H1 (cell line): ENCODE measurements around the gene IQCF6. TPM values are rescaled to one million over a fixed set of nuclear protein-coding genes. Genes with fewer than 3 reads are reported as not detected.

Source experiments
- CTCF ChIA-PET: fragments of 300-600 bp; sonication (Branson Sonifier 250); formaldehyde crosslinking; loops from one replicate; lab custom pipeline; 2021; ENCODE audit not compliant: partially characterized antibody; lab: Charles Lee
- POLR2A ChIA-PET: fragments of 300-600 bp; sonication (Branson Sonifier 250); formaldehyde crosslinking; loops from one replicate; lab custom pipeline; 2021; ENCODE audit warnings: inconsistent platforms; ENCODE audit not compliant: partially characterized antibody; lab: Charles Lee
- DNase-seq, 2 experiments: peaks; one replicate each; pipeline versions ENCODE4 v3.0.0 to v3.0.0-alpha.2; 2010 to 2022; ENCODE audit warnings: low spot score in 2 of 2, low read depth in 1 of 2, mixed read lengths in 1 of 2
- FAIRE-seq: peaks from 2 replicates; lab custom pipeline; 2011; peaks lifted over from hg19 to GRCh38; lab: Jason Lieb, UNC
- H2AFZ ChIP-seq: 2 replicates; pipeline ENCODE4 v1.8.1; 2012; ENCODE audit warnings: low read length, inconsistent platforms
- H2AK5ac ChIP-seq: 2 replicates; pipeline ENCODE4 v1.6.1; 2013; ENCODE audit warnings: low read depth, low read length
- H2BK120ac ChIP-seq: replicated peaks from 2 replicates; pipeline ENCODE3; 2013; ENCODE audit warnings: low read depth, low read length, inconsistent platforms
- H2BK12ac ChIP-seq: 2 replicates; pipeline ENCODE4 v1.6.1; 2013; ENCODE audit warnings: low read depth, low read length
- H2BK15ac ChIP-seq: 2 replicates; pipeline ENCODE4 v1.6.1; 2013; ENCODE audit warnings: low read length
- H2BK20ac ChIP-seq: 2 replicates; pipeline ENCODE4 v1.6.1; 2013; ENCODE audit warnings: low read length
- H2BK5ac ChIP-seq: 2 replicates; pipeline ENCODE4 v1.6.1; 2013; ENCODE audit warnings: low read depth, low read length
- H3K14ac ChIP-seq: 2 replicates; pipeline ENCODE4 v1.6.1; 2013; ENCODE audit warnings: inconsistent platforms; ENCODE audit not compliant: insufficient read length
- H3K18ac ChIP-seq: 2 replicates; pipeline ENCODE4 v1.6.1; 2013; ENCODE audit warnings: low read length; ENCODE audit errors: extremely low read depth
- H3K23ac ChIP-seq: 2 replicates; pipeline ENCODE4 v1.6.1; 2013; ENCODE audit warnings: inconsistent platforms; ENCODE audit not compliant: insufficient read length
- H3K23me2 ChIP-seq: 2 replicates; pipeline ENCODE4 v1.6.1; 2013; ENCODE audit warnings: low read depth, low read length
- H3K27ac ChIP-seq: 2 replicates; pipeline ENCODE4 v1.6.1; 2011; ENCODE audit warnings: low read depth, low read length, inconsistent platforms
- H3K27me3 ChIP-seq, 4 experiments: replicated peaks in 1 of 4; 1 replicate in 1 of 4; 2 replicates in 3 of 4; pipeline versions ENCODE4 v1.6.1 to v1.8.1; 2011 to 2013; ENCODE audit warnings: low read length in 3 of 4, mild to moderate bottlenecking in 3 of 4, inconsistent platforms in 2 of 4, mixed read lengths in 2 of 4, moderate library complexity in 1 of 4; ENCODE audit not compliant: control insufficient read depth in 3 of 4, insufficient read depth in 3 of 4; ENCODE audit errors: extremely low read depth in 1 of 4
- H3K36me3 ChIP-seq, 4 experiments: 2 replicates each; pipeline versions ENCODE4 v1.6.1 to v1.8.1; 2011 to 2013; ENCODE audit warnings: mild to moderate bottlenecking in 4 of 4, low read length in 3 of 4, moderate library complexity in 2 of 4, control low read depth in 1 of 4, inconsistent platforms in 1 of 4; ENCODE audit not compliant: insufficient read depth in 4 of 4, control insufficient read depth in 2 of 4
- H3K4ac ChIP-seq: replicated peaks from 2 replicates; pipeline ENCODE3; 2013; ENCODE audit warnings: low read length, low read depth, mixed read lengths, inconsistent platforms; ENCODE audit not compliant: insufficient read length
- H3K4me1 ChIP-seq, 4 experiments: replicated peaks in 1 of 4; 1 replicate in 1 of 4; 2 replicates in 3 of 4; pipeline versions ENCODE4 v1.6.1 to v1.8.1; 2011 to 2013; ENCODE audit warnings: low read length in 3 of 4, inconsistent platforms in 2 of 4, mixed read lengths in 1 of 4; ENCODE audit not compliant: insufficient read depth in 4 of 4, control insufficient read depth in 3 of 4
- H3K4me2 ChIP-seq, 2 experiments: 2 replicates each; pipeline versions ENCODE4 v1.6.1 to v1.8.1; 2011 to 2013; ENCODE audit warnings: low read depth in 2 of 2, low read length in 2 of 2, control low read depth in 1 of 2, inconsistent platforms in 1 of 2, mild to moderate bottlenecking in 1 of 2; ENCODE audit not compliant: insufficient read depth in 1 of 2
- H3K4me3 ChIP-seq, 4 experiments: fragments of 200-600, 300-600 bp in 1 of 4; sonication (generic), shearing (Covaris generic), sonication (Bioruptor Twin) in 1 of 4; 2 replicates each; pipeline versions ENCODE4 v1.5.1 to v1.8.1; 2011 to 2016; ENCODE audit warnings: low read length in 4 of 4, low read depth in 3 of 4, control low read depth in 2 of 4, inconsistent platforms in 2 of 4, mild to moderate bottlenecking in 2 of 4, mixed read lengths in 1 of 4, moderate library complexity in 1 of 4; ENCODE audit not compliant: insufficient read depth in 2 of 4; ENCODE audit errors: extremely low read depth in 1 of 4
- H3K56ac ChIP-seq: replicated peaks from 2 replicates; pipeline ENCODE3; 2013; ENCODE audit warnings: low read depth, mild to moderate bottlenecking, mixed read lengths, low read length, inconsistent platforms; ENCODE audit not compliant: insufficient read length
- H3K79me1 ChIP-seq: 2 replicates; pipeline ENCODE4 v1.6.1; 2013; ENCODE audit warnings: low read depth, low read length, control low read depth
- H3K79me2 ChIP-seq, 2 experiments: 2 replicates each; pipeline versions ENCODE4 v1.6.1 to v1.8.1; 2012 to 2013; ENCODE audit warnings: low read length in 2 of 2, mild to moderate bottlenecking in 2 of 2, inconsistent platforms in 1 of 2; ENCODE audit not compliant: insufficient read depth in 2 of 2, control insufficient read depth in 1 of 2
- H3K9ac ChIP-seq, 4 experiments: replicated peaks in 1 of 4; 1 replicate in 1 of 4; 2 replicates in 3 of 4; pipeline versions ENCODE4 v1.6.1 to v1.8.1; 2011 to 2013; ENCODE audit warnings: low read depth in 3 of 4, low read length in 3 of 4, control low read depth in 2 of 4, mild to moderate bottlenecking in 2 of 4, moderate library complexity in 2 of 4, inconsistent platforms in 1 of 4; ENCODE audit errors: extremely low read depth in 1 of 4
- H3K9me3 ChIP-seq, 2 experiments: 2 replicates each; pipeline versions ENCODE4 v1.6.1 to v1.8.1; 2012 to 2013; ENCODE audit warnings: mild to moderate bottlenecking in 2 of 2, moderate library complexity in 2 of 2, control low read depth in 1 of 2, inconsistent platforms in 1 of 2, low read depth in 1 of 2, low read length in 1 of 2, mixed read lengths in 1 of 2; ENCODE audit not compliant: insufficient read depth in 2 of 2
- H4K20me1 ChIP-seq, 2 experiments: replicated peaks in 1 of 2; 2 replicates each; pipeline versions ENCODE3 to v1.8.1; 2011 to 2013; ENCODE audit warnings: inconsistent platforms in 2 of 2, low read length in 2 of 2, mild to moderate bottlenecking in 1 of 2; ENCODE audit not compliant: insufficient read depth in 2 of 2, control insufficient read depth in 1 of 2
- H4K5ac ChIP-seq: 2 replicates; pipeline ENCODE4 v1.6.1; 2013; ENCODE audit warnings: low read length, low read depth, mixed read lengths, inconsistent platforms; ENCODE audit not compliant: insufficient read length
- H4K8ac ChIP-seq: 2 replicates; pipeline ENCODE4 v1.8.0; 2013; ENCODE audit warnings: mild to moderate bottlenecking, moderate library complexity, low read length, inconsistent platforms; ENCODE audit not compliant: insufficient read depth; ENCODE audit errors: extremely low read depth
- H4K91ac ChIP-seq: replicated peaks from 2 replicates; pipeline ENCODE3; 2013; ENCODE audit warnings: low read length, mixed read lengths, inconsistent platforms; ENCODE audit not compliant: insufficient read length
- EZH2 ChIP-seq: fragments of 200-600 bp; sonication (generic); IDR thresholded peaks from 2 replicates; pipeline ENCODE4 v1.7.1; 2012; ENCODE audit warnings: low read depth, mild to moderate bottlenecking, moderate library complexity, low read length, inconsistent platforms; ENCODE audit not compliant: severe bottlenecking
- KDM1A ChIP-seq: fragments of 200-600, 300-600 bp; sonication (generic); IDR thresholded peaks from 2 replicates; pipeline ENCODE4 v1.7.1; 2016; ENCODE audit warnings: mild to moderate bottlenecking, low read length, borderline replicate concordance
- WGBS, 2 experiments: shearing (Covaris generic) in 1 of 2; methylation state at CpG; one replicate each; pipeline versions ENCODE4 v1.1.6 to v1.1.7; 2013 to 2015; ENCODE audit warnings: low lambda C conversion rate in 2 of 2, mixed read lengths in 2 of 2, inconsistent platforms in 1 of 2, low coverage in 1 of 2, missing lambda C conversion rate in 1 of 2; ENCODE audit not compliant: insufficient replicate concordance in 2 of 2, insufficient coverage in 1 of 2, insufficient read length in 1 of 2; ENCODE audit errors: extremely low coverage in 1 of 2, missing lambda C conversion rate in 1 of 2; 5-methylcytosine and 5-hydroxymethylcytosine counted together
- polyA plus RNA-seq, 7 experiments: library from polyadenylated mRNA; depleted of rRNA in 3 of 7; stranded (reverse) in 5 of 7; unstranded in 2 of 7; fragments of >200 nt in 5 of 7; fragments of 200-250 nt in 2 of 7; gene quantifications; 1 replicate in 5 of 7; 2 replicates in 1 of 7; 4 replicates in 1 of 7; pipeline versions ENCODE4 v1.2.1 to v1.2.3, GENCODE V29; 2011 to 2013; ENCODE audit warnings: missing spikeins in 2 of 7, mixed read lengths in 2 of 7
- total RNA-seq: library from RNA; stranded (reverse); fragmentation: NEBNext Ultra II Directional; extraction: Animal tissue kit (Norgen Biotek cat#: 25700); gene quantifications from 2 replicates; pipeline ENCODE4 v1.2.1, GENCODE V29; 2021

Gene IQCF6
- total and polyA plus RNA-seq, 2 of the 8 experiments (the other 6 are each of a cell fraction or from before 2014, with no cell fraction given): not detected

GRCh38 chr3:51733859-51734571 lies 45.0 kb downstream of the IQCF6 start:
- no peak overlapping the region for H3K27ac ChIP-seq
- H3K4ac ChIP-seq: no peak overlapping the region
- H3K18ac ChIP-seq: no peak overlapping the region
- no peak overlapping the region for H4K8ac ChIP-seq
- H4K91ac ChIP-seq: no peak overlapping the region
- POLR2A ChIA-PET: interaction anchor here (1.0 kb wide), 1 partner anchor 13 kb away, joined by 3 read pairs; no protein-coding TSS in a partner anchor
- no peak overlapping the region for H2BK5ac ChIP-seq
- H3K4me2 ChIP-seq: peak overlapping the region in 1 of 2 experiments; percentile 26; a peak in 1 of 4 replicates
- H4K5ac ChIP-seq: no peak overlapping the region
- H3K4me3 ChIP-seq: no peak overlapping the region
- H3K79me2 ChIP-seq: no peaks in the 10 kb centered on the region
- CTCF ChIA-PET: interaction anchor here (0.6 to 3.0 kb wide), 4 partner anchors 9 to 1555 kb away, joined by 3 to 13 read pairs (median 3); no protein-coding TSS in a partner anchor
- no peak overlapping the region for H3K14ac ChIP-seq
- no peak overlapping the region for H3K23ac ChIP-seq
- H3K56ac ChIP-seq: no peak overlapping the region
- H2BK15ac ChIP-seq: no peak overlapping the region
- no peaks in the 10 kb centered on the region for H4K20me1 ChIP-seq
- no peaks in the 10 kb centered on the region for H3K36me3 ChIP-seq
- H2BK120ac ChIP-seq: no peak overlapping the region
- peaks cover 0 to 5% (median 0%) of the 10 kb centered on the region in 4 experiments; a peak in 2 of 7 replicates for H3K4me1 ChIP-seq
- no peaks in the 10 kb centered on the region; the same call in 1 of the 2 replicates for H3K23me2 ChIP-seq
- no peak overlapping the region for H2BK12ac ChIP-seq
- H3K9me3 ChIP-seq: no peaks in the 10 kb centered on the region
- no peak for DNase-seq
- H3K9ac ChIP-seq: no peak overlapping the region
- no peak overlapping the region for H2AK5ac ChIP-seq
- H3K79me1 ChIP-seq: no peaks in the 10 kb centered on the region
- no peak for FAIRE-seq
- 0 out of 2 replicates have a peak overlapping the region, but pooled peaks have one; percentile 86 for H2AFZ ChIP-seq
- TF ChIP-seq EZH2 (no peak), KDM1A (peak; percentile 75; the same call in 1 of the 2 replicates)
- TF ChIP-seq, all 59 proteins: peak for 1
- Histone ChIP-seq H3K27me3 (no peaks in the 10 kb centered on the region), H2BK20ac (no peak overlapping the region)
- 88% methylated on average over 4 of the region's 4 CpGs; no CpG with 5 or more reads in 1 of the 2 experiments for WGBS, 2 experiments
